HFFc6 (cell line): Measurements from ENCODE around the gene CYB5D1. TPM values are rescaled to one million over a fixed set of nuclear protein-coding genes. Genes with fewer than 3 reads are reported as not detected.
A peak's percentile ranks its signal among the peaks of the same experiment; 100 is the strongest.

Experiments used
- DNase-seq: peaks from one replicate; pipeline ENCODE4 v3.0.0-alpha.2; 2018
- H3K27ac Mint-ChIP-seq: 2 replicates; pipeline ENCODE4 v1.8.0; 2020; ENCODE audit warnings: mild to moderate bottlenecking, mixed read lengths
- H3K27me3 Mint-ChIP-seq: 2 replicates; pipeline ENCODE4 v1.8.0; 2021; ENCODE audit warnings: mild to moderate bottlenecking, moderate library complexity, mixed read lengths; ENCODE audit not compliant: insufficient read depth
- H3K36me3 Mint-ChIP-seq: 2 replicates; pipeline ENCODE4 v1.8.0; 2021; ENCODE audit warnings: low read depth, mixed read lengths
- H3K4me1 Mint-ChIP-seq: 2 replicates; pipeline ENCODE4 v1.8.0; 2020; ENCODE audit warnings: low read depth, mixed read lengths
- H3K4me3 Mint-ChIP-seq: 2 replicates; pipeline ENCODE4 v1.8.0; 2020; ENCODE audit warnings: mild to moderate bottlenecking, moderate library complexity, mixed read lengths
- H3K9me3 Mint-ChIP-seq: 2 replicates; pipeline ENCODE4 v1.8.0; 2020; ENCODE audit warnings: mild to moderate bottlenecking, mixed read lengths
- total RNA-seq, 6 experiments: library from RNA; stranded (reverse); fragmentation: NEBNext Ultra II Directional; extraction: Animal tissue kit (Norgen Biotek cat#: 25700); gene quantifications; 2 replicates in 1 of 6; 3 replicates in 5 of 6; pipeline ENCODE4 v1.2.3, GENCODE V29; 2021
- TF ChIP-seq, protein P1 (sequence below): fragments of 200-600 bp; sonication (generic); IDR thresholded peaks from 2 replicates; pipeline ENCODE4 v1.5.0; 2021; ENCODE audit warnings: antibody characterized with exemption, mild to moderate bottlenecking

The CYB5D1 gene
- total RNA-seq, 6 experiments from 2014 or later, result 9.3 to 15.3 (median 10.5) TPM

DNA sequence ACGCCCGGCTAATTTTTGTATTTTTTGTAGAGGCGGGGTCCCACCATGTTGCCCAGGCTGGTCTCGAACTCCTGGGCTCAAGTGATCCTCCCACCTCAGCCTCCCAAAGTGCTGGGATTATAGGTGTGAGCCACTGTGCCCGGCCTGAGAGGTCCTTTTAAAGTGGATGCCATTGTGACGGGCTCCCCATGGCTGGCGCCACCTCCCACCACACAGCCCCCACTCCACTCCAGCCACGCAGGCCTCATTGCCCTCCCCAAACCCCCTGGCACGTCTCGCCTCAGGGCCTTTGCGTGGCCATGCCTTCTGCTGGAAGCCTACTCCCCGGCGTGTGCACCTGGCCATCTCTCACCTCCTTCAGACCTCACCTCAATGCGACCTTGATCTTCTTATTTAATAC lies 35.7 kb upstream of the CYB5D1 start:
- no peaks in the 10 kb centered on the region for H3K9me3 Mint-ChIP-seq

DNA sequence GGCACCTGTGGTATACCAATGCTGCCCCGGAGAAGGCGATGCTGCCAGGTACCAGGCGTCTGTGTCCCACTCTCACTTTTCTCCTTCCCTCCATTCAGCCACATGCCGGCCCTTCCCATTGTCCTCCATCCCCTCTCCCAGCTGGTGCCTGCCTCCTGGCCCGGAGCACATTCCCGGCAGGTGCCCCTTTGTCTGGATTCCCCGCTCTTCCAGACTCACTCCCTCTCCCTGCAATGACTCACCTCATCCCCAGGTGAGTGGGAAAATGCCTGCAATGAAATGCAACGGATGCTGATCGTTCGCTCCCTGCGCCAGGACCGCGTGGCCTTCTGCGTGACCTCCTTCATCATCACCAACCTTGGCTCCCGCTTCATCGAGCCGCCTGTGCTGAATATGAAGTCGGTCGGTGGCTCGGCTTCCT lies 34.2 kb upstream of the CYB5D1 start:
- H3K4me1 Mint-ChIP-seq, result peaks cover 26% of the 10 kb centered on the region
- no peaks in the 10 kb centered on the region for H3K36me3 Mint-ChIP-seq
- peaks cover 17% of the 10 kb centered on the region for H3K27me3 Mint-ChIP-seq
- no peaks in the 10 kb centered on the region for H3K9me3 Mint-ChIP-seq
- DNase-seq, result no peak
- TF ChIP-seq, protein P1, sequence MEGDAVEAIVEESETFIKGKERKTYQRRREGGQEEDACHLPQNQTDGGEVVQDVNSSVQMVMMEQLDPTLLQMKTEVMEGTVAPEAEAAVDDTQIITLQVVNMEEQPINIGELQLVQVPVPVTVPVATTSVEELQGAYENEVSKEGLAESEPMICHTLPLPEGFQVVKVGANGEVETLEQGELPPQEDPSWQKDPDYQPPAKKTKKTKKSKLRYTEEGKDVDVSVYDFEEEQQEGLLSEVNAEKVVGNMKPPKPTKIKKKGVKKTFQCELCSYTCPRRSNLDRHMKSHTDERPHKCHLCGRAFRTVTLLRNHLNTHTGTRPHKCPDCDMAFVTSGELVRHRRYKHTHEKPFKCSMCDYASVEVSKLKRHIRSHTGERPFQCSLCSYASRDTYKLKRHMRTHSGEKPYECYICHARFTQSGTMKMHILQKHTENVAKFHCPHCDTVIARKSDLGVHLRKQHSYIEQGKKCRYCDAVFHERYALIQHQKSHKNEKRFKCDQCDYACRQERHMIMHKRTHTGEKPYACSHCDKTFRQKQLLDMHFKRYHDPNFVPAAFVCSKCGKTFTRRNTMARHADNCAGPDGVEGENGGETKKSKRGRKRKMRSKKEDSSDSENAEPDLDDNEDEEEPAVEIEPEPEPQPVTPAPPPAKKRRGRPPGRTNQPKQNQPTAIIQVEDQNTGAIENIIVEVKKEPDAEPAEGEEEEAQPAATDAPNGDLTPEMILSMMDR, result no peak
- no peak overlapping the region for H3K27ac Mint-ChIP-seq
- H3K4me3 Mint-ChIP-seq, result no peak overlapping the region

More for the DNA sequence above, 35.7 kb upstream of the CYB5D1 start:
- Mint-ChIP-seq H3K4me3 (no peak overlapping the region), H3K27me3 (peaks cover 19% of the 10 kb centered on the region), H3K36me3 (no peaks in the 10 kb centered on the region), H3K4me1 (peaks cover 26% of the 10 kb centered on the region), H3K27ac (no peak overlapping the region)
- TF ChIP-seq, protein P1, result no peak
- DNase-seq, result no peak

DNA sequence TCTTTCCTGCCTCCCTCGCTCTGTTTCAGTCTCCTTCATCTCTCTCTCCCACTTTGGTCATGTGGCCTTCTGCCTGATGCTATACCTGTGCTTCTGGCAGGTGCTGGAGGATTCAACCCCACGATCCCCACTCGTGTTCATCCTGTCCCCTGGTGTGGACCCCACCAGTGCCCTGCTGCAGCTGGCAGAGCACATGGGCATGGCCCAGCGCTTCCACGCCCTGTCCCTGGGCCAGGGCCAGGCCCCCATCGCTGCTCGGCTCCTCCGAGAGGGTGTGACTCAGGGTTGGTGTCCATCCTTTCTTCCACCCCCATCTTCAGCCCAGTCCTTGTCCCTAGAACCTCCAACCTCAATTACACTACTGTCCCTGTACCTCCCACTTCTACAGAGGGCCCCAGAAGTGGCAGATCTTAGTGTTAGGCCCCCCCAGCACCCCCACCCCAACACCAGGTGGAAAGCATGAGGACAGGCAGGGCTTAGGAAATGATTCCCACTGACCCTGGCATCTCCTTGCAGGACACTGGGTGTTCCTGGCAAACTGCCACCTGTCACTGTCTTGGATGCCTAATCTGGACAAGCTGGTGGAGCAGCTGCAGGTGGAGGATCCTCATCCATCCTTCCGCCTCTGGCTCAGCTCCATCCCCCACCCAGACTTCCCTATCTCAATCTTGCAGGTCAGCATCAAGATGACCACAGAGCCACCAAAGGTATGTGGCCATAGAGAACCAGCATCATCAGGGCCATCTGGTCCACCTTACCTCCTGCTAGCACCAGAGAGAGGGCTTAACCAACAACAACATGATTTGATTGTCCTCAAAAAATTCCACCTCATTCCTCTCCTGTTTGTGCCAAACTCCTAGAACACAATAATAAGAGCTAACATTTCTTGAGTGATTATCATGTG lies 33.5 kb upstream of the CYB5D1 start:
- TF ChIP-seq, protein P1, result no peak
- peaks cover 17% of the 10 kb centered on the region for H3K27me3 Mint-ChIP-seq
- no peak for DNase-seq

DNA sequence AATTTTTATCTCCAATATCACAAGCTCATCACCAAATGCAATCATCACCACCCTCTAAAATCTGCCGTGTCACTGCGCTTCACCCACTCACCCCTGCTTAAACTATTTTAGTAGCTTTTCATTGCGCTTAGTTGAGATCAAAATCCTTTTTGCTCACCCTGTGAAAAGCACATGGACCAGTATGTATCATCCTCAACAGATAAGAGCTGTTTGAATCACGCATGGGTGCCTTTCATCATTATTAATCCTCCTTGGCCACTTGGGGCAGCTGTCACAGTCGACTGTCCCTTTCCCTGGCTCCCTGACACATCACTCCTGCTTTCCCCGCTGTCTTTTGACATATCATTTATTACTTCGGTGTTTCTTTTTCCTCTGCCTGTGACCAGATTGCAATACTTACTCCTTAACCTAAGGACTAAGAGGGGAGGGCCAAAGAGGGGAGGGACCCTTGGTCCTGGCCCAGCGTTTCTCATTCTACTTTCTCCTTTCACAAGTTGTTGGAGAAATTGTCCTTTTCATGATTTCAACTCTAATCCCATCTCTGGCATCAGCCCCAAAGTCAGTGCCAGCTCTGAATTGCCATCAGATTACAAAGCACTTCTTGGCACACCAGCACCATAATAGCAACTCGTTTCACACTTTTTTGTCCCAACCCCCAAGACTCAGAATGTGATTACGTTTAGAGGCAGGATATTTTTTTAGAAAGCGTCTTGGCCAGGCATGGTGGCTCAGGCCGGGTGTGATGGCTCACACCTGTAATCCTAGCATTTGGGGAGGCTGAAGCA lies 32.4 kb upstream of the CYB5D1 start:
- no peaks in the 10 kb centered on the region for H3K9me3 Mint-ChIP-seq
- peaks cover 13% of the 10 kb centered on the region for H3K27me3 Mint-ChIP-seq
- H3K4me1 Mint-ChIP-seq, result peaks cover 26% of the 10 kb centered on the region
- H3K36me3 Mint-ChIP-seq, result no peaks in the 10 kb centered on the region
- H3K27ac Mint-ChIP-seq, result no peak overlapping the region
- TF ChIP-seq, protein P1, result peak; percentile 49
- DNase-seq, result no peak
- no peak overlapping the region for H3K4me3 Mint-ChIP-seq

More for the DNA sequence above, 33.5 kb upstream of the CYB5D1 start:
- H3K4me1 Mint-ChIP-seq, result peaks cover 26% of the 10 kb centered on the region
- no peaks in the 10 kb centered on the region for H3K9me3 Mint-ChIP-seq
- no peaks in the 10 kb centered on the region for H3K36me3 Mint-ChIP-seq
- no peak overlapping the region for H3K4me3 Mint-ChIP-seq
- H3K27ac Mint-ChIP-seq, result no peak overlapping the region

DNA sequence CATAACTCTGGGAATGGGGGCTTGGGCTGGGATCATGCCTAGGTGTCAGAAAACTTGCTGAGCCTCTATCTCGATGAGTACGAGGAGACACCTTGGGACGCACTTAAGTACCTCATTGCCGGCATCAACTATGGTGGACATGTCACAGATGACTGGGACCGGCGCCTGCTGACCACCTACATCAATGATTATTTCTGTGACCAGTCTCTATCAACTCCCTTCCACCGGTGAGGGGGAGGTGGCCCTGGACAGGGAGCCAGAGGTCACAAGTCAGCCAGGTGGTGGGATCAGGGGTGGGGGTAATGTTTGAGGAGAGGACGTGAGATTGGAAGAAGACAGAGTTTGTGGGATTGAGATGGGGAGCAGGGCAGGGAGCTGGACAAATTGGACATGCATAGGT lies 27.2 kb upstream of the CYB5D1 start:
- peaks cover 21% of the 10 kb centered on the region for H3K4me1 Mint-ChIP-seq
- H3K4me3 Mint-ChIP-seq, result no peak overlapping the region
- H3K27me3 Mint-ChIP-seq, result peaks cover 25% of the 10 kb centered on the region

More for the DNA sequence above, 27.2 kb upstream of the CYB5D1 start:
- Mint-ChIP-seq H3K36me3 (no peaks in the 10 kb centered on the region), H3K9me3 (no peaks in the 10 kb centered on the region), H3K27ac (no peak overlapping the region)
- no peak for DNase-seq
- TF ChIP-seq, protein P1, result no peak
